GOT3 (cell line): Measurements from ENCODE around the gene FBN1.

Experiments
- DNase-seq: peaks from one replicate; lab custom pipeline; 2025; ENCODE audit warnings: mixed read lengths; lab: John Stamatoyannopoulos, UW

FBN1 gene

GRCh38 chr15:48426941-48427340 lies 218.6 kb downstream of the FBN1 start:
- no peak for DNase-seq

DNA sequence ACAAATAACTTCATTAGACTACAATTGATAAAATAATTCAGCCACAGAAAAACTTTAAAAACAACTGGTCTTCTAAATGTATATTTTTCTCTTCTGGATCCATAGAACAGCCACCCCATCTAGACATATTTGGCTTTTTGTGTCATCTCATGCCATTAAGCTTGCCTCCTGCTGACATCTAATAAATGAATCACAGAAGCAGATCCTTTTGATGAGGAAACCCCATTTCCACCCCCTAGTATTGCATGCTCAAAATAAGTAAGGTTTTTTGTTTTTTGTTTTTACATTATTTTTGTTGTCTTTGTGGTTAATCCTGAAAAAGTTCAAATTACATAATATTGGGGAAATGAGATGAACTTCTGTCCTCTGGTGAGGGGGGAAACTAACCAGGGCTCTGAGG lies 219.5 kb downstream of the FBN1 start:
- no peak for DNase-seq

DNA sequence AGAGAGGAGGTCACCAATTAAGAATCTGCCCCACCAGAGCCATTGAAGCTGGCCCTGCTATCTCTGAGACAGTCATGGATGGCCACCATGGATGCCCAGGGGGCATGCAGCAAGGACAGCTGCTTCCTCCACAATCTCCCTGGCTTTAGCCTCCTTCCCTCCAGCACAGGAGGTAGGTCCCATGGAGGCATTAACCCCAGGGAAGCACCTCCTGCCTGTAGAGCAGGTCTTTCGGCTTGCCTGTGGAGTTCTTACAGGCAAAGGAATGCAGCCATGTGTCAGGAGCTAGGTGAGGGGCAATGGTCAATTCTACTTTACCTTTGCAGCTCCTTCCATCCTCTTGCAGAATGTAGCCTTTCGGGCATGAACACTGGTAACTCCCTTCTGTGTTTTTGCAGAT lies 220.5 kb downstream of the FBN1 start:
- no peak for DNase-seq

GRCh38 chr15:48423896-48424475 lies 221.5 kb downstream of the FBN1 start:
- no peak for DNase-seq

GRCh38 chr15:48423342-48423741 lies 222.2 kb downstream of the FBN1 start:
- no peak for DNase-seq

DNA sequence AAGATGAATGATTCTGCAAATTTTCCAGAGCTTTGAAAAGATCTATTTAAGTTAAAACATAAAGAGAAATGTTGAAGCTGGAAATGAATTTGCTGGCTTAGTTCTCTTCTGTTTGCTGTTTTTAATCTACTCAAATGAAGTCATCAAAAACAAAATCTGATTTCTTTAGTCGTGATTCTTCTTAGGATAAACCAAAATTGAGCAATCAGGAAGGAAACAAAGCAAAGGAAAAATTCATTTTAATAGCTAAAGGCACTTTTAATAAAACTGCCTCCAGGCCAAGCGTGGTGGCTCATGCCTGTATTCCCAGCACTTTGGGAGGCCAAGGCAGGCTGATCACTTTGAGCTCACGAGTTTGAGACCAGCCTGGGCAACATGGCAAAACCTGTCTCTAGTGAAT lies 223.1 kb downstream of the FBN1 start:
- no peak for DNase-seq

DNA sequence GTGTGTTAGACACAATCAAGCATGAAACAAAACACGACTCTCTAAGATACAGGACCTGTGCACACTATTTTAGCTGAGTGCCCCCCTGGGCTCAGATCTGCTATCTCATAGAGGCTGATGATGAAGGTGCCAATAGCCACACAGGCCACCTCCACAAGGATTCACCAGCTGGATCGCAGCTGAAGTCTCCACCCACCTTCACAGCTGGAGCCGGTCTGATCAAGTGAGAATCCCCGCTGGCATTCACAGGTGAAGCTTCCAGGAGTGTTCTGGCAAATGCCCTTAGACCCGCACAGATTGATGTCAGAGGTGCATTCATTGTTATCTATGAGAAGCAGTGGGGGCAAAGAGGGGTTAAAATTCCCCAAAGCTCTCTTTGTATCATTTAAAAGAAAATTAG lies 224.1 kb downstream of the FBN1 start:
- no peak for DNase-seq

GRCh38 chr15:48419896-48420295 lies 225.6 kb downstream of the FBN1 start:
- DNase-seq, result no peak

DNA sequence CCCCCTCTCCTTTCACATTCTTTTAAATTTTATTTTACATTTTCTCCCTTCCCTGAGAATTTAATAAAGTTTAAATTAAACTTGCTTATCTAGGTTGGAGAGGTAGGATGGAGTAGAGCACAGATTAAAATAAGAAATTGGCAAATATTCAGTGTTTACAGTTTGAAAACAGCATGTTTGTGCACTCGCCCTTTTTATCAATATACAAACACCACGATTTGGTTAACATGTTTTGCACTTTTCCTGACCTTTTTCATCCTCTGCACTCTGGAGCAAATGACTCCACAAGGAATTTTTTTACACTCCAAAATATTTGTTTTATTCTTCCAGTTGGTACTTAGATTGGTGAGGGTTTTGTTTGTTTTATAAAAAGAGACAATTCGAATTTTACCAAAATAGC lies 227.2 kb downstream of the FBN1 start:
- DNase-seq, result no peak

- no peak for DNase-seq
These were observed 229.2 kb downstream of the FBN1 start for GRCh38 chr15:48416301-48416700.

- no peak for DNase-seq
These were observed 230.2 kb downstream of the FBN1 start for GRCh38 chr15:48415036-48415886.

GRCh38 chr15:48414015-48414414 lies 231.5 kb downstream of the FBN1 start:
- DNase-seq, result no peak

- DNase-seq, result no peak
These were observed 232.2 kb downstream of the FBN1 start for GRCh38 chr15:48413304-48413703.

GRCh38 chr15:48411971-48412591 lies 233.4 kb downstream of the FBN1 start:
- DNase-seq, result no peak

DNA sequence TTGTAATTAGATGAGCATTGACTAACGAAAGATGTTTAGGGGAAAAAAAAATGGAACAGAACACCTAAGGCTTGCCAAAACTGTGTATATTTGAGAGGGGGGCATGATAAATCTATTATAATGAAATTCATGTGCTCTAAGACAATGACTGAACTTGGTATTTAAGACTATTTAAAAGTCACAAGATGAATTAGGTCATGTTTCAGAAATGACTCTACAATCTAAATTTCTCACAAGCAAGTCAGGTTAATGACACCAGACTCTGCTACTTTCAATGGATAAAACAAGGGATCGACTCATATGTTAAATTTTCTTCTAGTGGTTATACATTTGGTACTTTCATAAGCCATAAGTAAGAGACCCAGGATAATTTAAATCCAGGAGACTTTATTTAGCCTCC lies 235.9 kb downstream of the FBN1 start:
- no peak for DNase-seq

DNA sequence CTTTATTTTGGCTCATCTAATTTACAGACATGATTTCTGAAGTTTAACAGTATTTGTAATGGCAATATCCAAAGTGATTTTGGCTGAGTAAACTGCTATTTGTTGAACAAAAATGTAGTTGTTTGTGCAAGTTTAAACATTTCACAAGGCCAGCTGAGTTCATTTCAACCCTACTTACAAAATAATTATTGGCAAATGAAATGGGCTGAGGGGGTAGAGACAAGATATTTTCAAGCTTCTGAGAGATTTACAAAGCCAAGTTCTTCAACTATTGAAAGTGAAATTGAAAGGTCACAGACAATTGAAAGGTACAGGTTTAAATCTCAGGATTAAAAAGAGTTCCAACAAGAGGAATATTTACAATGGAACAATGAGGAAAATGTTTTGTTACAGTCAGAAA lies 237.2 kb downstream of the FBN1 start:
- no peak for DNase-seq

- DNase-seq, result no peak
These were observed 237.9 kb downstream of the FBN1 start for GRCh38 chr15:48407646-48408045.

GRCh38 chr15:48406911-48407310 lies 238.6 kb downstream of the FBN1 start:
- no peak for DNase-seq

DNA sequence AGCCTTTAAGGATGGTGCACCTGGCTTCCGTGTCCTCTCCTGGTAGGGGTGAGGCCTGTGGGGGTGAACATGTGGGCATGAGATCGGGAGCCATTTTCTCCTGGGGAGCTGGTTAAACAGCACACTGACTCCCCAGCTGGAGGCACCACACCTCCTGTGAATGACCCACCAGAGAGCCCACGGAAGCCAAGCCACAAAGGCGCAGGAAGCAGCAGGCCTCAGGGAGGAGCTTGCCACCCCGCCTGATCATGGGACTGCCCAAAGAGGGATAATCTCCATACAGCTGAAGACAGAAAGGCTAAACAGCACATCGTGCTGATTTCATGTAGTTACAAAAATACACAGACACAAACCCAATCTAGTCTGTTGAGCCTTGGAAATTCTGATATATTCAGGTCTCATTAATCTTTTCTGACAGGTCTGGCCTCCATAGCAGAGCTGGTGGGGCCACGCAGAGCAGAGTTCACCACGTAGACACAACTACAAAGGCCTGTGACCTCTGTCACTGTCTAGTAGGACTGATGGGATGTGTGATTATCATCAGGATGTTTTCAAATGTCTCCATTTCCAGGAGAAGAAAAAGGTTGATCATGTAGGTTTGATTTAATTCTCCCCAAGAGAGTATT lies 239.1 kb downstream of the FBN1 start:
- no peak for DNase-seq

GRCh38 chr15:48402427-48403177 lies 242.9 kb downstream of the FBN1 start:
- DNase-seq, result no peak

- no peak for DNase-seq
These were observed 245.4 kb downstream of the FBN1 start for GRCh38 chr15:48400086-48400485.

DNA sequence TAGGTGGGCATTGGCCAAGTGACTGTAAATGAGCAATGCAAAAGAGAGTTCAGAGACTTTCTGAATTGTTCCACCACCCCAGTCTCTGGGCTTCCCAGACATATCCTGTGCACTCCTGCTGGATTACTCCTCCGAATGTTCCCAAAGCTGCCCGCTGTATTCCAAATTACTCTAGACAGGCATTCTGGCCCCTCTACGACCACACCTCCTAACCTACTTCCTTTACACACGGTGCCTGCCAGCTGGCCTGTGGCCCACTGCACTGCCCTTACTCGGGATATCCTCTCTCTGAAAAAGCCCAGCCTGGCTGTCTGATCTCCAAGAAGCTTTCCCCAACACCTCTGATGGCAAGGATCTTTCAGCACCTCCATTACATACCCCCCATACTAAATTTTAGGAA lies 247.7 kb downstream of the FBN1 start:
- DNase-seq, result no peak
